NCI-H345 (cell line): ENCODE data around the gene MUC12.
"Not testable (repeated sequence)": the region's sequence is repeated elsewhere in the genome, so short reads cannot be mapped to it uniquely, and the experiment has no call there.

Experiments used
- DNase-seq: peaks from one replicate; lab custom pipeline; 2025; lab: John Stamatoyannopoulos, UW

MUC12 gene

GRCh38 chr7:100957832-100958421 lies 11.4 kb upstream of the MUC12 start:
- DNase-seq = no peak

GRCh38 chr7:100959894-100960293 lies 9.5 kb upstream of the MUC12 start:
- no peak for DNase-seq

GRCh38 chr7:100962537-100962936 lies 6.8 kb upstream of the MUC12 start:
- no peak for DNase-seq

GRCh38 chr7:100963386-100963785 lies 6.0 kb upstream of the MUC12 start:
- DNase-seq = no peak

GRCh38 chr7:100963874-100964273 lies 5.5 kb upstream of the MUC12 start:
- no peak for DNase-seq

GRCh38 chr7:100964630-100965029 lies 4.7 kb upstream of the MUC12 start:
- no peak for DNase-seq

- no peak for DNase-seq
Observed at GRCh38 chr7:100965045-100965722, 4.2 kb upstream of the MUC12 start.

- DNase-seq = no peak
Observed at GRCh38 chr7:100965723-100966541, 3.4 kb upstream of the MUC12 start.

- DNase-seq = no peak
Observed at GRCh38 chr7:100966542-100967291, 2.6 kb upstream of the MUC12 start.

GRCh38 chr7:100967292-100967863 lies 2.0 kb upstream of the MUC12 start:
- DNase-seq = no peak

- DNase-seq = no peak
Observed at GRCh38 chr7:100968031-100968430, 1.3 kb upstream of the MUC12 start.

- DNase-seq = no peak
Observed at GRCh38 chr7:100968650-100969049, 715 bp upstream of the MUC12 start.

- DNase-seq = no peak
Observed at GRCh38 chr7:100971111-100972001, 2.0 kb downstream of the MUC12 start.

GRCh38 chr7:100972002-100972347 lies 2.6 kb downstream of the MUC12 start:
- DNase-seq = no peak

- DNase-seq = no peak
Observed at GRCh38 chr7:100974021-100974420, 4.7 kb downstream of the MUC12 start.

- no peak for DNase-seq
Observed at GRCh38 chr7:100975371-100975821, 6.0 kb downstream of the MUC12 start.

GRCh38 chr7:100978300-100978699 lies 8.9 kb downstream of the MUC12 start:
- DNase-seq = no peak

- DNase-seq = no peak
Observed at GRCh38 chr7:100983451-100984187, 14.3 kb downstream of the MUC12 start.

GRCh38 chr7:100984241-100984918 lies 15.0 kb downstream of the MUC12 start:
- not testable (repeated sequence) for DNase-seq
